Measurements from ENCODE around the gene SPATA33. TPM values are rescaled to one million over a fixed set of nuclear protein-coding genes. Genes with fewer than 3 reads are reported as not detected.
A peak's percentile ranks its signal among the peaks of the same experiment; 100 is the strongest.

The SPATA33 gene
- polyA plus RNA-seq (ENCODE audit: low read depth in 6 of 6) = 1 to 10 TPM in 5 of 6 donors, not detected in 1; 1.5 to 3.2 (median 2.5) TPM

DNA sequence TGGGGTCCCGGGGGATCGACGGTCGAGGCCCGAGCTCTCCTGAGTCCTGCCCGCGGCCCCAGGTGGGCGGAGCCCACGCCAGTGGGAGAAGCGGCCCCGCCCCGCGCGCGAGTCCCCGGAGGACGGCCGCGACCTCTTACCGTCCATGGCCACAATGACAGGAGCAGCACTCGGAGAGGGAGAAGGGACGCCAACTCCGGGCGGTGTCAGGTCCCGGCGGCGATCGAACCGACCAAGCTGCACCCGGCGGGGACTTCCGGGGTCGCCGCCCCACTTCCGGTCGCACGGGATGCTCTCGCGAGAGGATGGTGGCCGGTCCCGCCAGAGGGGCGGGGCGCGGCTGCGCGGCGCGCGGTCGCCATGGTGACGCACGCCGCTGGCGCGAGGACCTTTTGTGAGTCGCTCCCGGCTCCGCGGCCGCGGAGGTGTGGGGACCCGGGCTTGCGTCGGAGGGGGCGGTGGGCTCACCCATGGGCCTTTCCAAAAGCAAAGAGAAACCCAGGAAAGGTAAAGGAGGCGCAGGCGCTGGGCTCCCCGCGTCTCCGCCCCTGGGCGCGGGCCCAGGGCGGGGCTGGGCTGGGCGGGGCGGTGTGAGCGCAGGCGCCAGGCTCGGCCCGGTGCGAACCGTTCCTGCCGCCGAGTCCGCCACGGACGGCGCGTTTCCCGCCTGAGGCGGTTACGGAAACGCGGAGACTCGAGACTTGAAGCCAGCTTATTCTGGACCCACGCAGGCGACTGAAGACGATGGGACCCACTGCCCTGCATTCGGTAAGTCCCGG lies at the start of gene SPATA33, which contains the start of gene CHMP1A:
Gene SPATA33, plus strand, starts transcription at position 395 of the 779 bp plus-strand sequence. Its CDS starts 76 bp downstream, at position 471.
Gene CHMP1A, minus strand, starts transcription at position 267 of the 779 bp plus-strand sequence. Its CDS starts 120 bp downstream, at position 147.
- Mint-ChIP-seq H3K27me3 (no peaks in the 10 kb centered on the region), H3K9me3 (no peaks in the 10 kb centered on the region), H3K36me3 (peaks cover 0 to 6% of the 10 kb centered on the region in 2 donors), H3K4me3 (peak within 1 kb of the TSS; percentile 82 to 93 (median 89)), H3K27ac (peak within 1 kb of the TSS; percentile 89 to 97 (median 92)), H3K4me1 (peaks cover 16 to 34% (median 28%) of the 10 kb centered on the region in 3 donors)
- ATAC-seq (ENCODE audit: low read depth in 2 of 2) (peak; percentile 93 to 94), DNase-seq (peak; percentile 94)

- Mint-ChIP-seq H3K27me3 (peaks cover 4 to 11% (median 10%) of the 10 kb centered on the region in 3 donors), H3K4me3 (no peak overlapping the region), H3K27ac (no peak overlapping the region), H3K4me1 (peaks cover 0 to 2% (median 0%) of the 10 kb centered on the region in 3 donors), H3K36me3 (no peaks in the 10 kb centered on the region), H3K9me3 (no peaks in the 10 kb centered on the region)
- DNase-seq = no peak
- ATAC-seq (ENCODE audit: low read depth in 2 of 2) = no peak
These were observed 49.5 kb upstream of the SPATA33 start for GRCh38 chr16:89607937-89608740.

- peaks cover 5 to 16% (median 12%) of the 10 kb centered on the region in 3 donors for H3K27me3 Mint-ChIP-seq
- H3K4me3 Mint-ChIP-seq = no peak overlapping the region
- H3K9me3 Mint-ChIP-seq = no peaks in the 10 kb centered on the region
- H3K4me1 Mint-ChIP-seq = no peaks in the 10 kb centered on the region
- no peak for ATAC-seq (ENCODE audit: low read depth in 2 of 2)
- no peak for DNase-seq
- no peak overlapping the region for H3K27ac Mint-ChIP-seq
- H3K36me3 Mint-ChIP-seq = no peaks in the 10 kb centered on the region
These were observed 47.6 kb upstream of the SPATA33 start for GRCh38 chr16:89610108-89610453.

DNA sequence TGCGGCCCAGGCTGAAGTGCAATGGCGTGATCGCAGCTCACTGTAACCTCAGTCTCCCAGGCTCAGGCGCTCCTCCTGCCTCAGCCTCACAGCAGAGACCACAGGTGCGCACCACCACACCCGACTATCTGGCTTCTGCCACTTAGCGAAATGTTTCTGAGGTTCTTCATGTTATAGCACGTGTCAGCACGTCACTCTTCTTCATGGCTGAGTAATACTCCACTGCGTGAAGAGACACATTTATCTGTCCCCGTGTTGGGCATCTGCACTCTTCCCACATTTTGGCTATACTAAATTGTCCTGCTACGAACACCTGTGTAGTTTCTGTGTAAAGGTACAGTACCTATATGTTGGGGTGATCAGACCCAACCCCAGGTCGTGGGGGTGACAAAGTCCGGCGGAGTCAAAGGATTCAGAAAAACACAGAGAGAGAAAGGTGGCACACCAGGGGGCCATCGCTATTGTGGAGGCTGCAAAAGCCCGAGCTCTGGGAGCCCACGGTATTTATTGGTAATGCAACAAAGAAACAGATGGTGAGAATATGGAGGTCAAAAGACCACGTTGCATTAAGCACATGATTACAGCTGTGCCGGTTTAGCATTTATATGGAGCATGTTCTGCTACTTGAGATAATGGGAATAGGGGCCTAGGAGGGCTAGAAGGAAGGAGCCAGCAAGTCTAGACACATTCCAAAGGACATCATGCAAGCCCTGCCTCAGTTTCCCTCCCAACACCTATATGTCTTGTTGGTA lies 45.0 kb upstream of the SPATA33 start:
- no peak overlapping the region for H3K4me3 Mint-ChIP-seq
- no peak for ATAC-seq (ENCODE audit: low read depth in 2 of 2)
- DNase-seq = no peak
- peaks cover 5 to 16% (median 12%) of the 10 kb centered on the region in 3 donors for H3K27me3 Mint-ChIP-seq
- H3K4me1 Mint-ChIP-seq = peaks cover 12 to 13% (median 12%) of the 10 kb centered on the region in 3 donors
- peak overlapping the region in 1 of 6 donors; percentile 49 for H3K27ac Mint-ChIP-seq
- peaks cover 0 to 4% (median 0%) of the 10 kb centered on the region in 7 donors for H3K9me3 Mint-ChIP-seq
- H3K36me3 Mint-ChIP-seq = no peaks in the 10 kb centered on the region

DNA sequence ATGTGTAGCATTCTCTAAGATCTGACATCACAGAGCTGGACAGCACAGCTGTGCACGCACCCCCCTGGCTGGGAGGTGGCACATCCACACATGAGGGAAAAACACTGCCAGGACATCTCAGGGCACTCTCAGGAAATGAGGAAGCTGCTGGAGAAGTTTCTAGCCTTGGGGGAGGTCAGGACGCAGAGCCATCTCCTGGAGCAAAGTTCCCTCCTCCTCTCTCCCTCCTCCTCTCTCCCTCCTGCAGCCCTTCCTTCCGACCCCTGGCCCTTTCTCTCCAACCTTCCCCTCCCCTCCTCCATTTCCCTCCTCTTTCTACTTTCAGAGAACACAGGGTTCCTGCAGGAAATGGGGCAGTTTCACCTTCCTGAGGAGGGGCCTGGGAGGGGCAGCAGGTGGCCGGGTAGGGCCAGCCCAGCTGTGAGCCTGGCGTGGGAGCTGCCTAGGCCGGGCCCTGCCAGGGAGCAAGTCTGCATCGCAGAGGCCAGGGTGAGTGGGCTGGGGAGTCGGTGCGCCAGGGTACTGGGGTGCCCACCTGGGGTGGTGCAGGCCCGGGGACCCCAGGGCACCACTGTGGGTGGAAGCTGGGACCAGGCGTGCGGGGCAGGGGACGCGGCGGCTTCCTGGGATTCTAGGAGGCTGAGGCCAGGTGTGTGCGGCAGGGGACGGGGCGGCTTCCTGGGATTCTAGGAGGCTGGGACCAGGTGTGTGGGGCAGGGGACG lies 44.2 kb upstream of the SPATA33 start, which contains the start of gene DPEP1:
Gene DPEP1, plus strand, starts transcription at position 412 of the 723 bp plus-strand sequence. CDS start 16,769 bp downstream, outside the sequence.
- Mint-ChIP-seq H3K4me1 (peaks cover 12 to 13% (median 12%) of the 10 kb centered on the region in 3 donors), H3K27me3 (peaks cover 5 to 16% (median 12%) of the 10 kb centered on the region in 3 donors), H3K4me3 (peak within 1 kb of the TSS in 1 of 8 donors; percentile 59), H3K36me3 (no peaks in the 10 kb centered on the region), H3K9me3 (peaks cover 0 to 4% (median 0%) of the 10 kb centered on the region in 7 donors), H3K27ac (peak within 1 kb of the TSS in 1 of 6 donors; percentile 49)
- no peak for DNase-seq
- no peak for ATAC-seq (ENCODE audit: low read depth in 2 of 2)

- peaks cover 0 to 4% (median 0%) of the 10 kb centered on the region in 7 donors for H3K9me3 Mint-ChIP-seq
- H3K27ac Mint-ChIP-seq = no peak overlapping the region
- ATAC-seq (ENCODE audit: low read depth in 2 of 2) (no peak), DNase-seq (no peak)
- no peak overlapping the region for H3K4me3 Mint-ChIP-seq
- H3K27me3 Mint-ChIP-seq = peaks cover 5 to 16% (median 12%) of the 10 kb centered on the region in 3 donors
- H3K4me1 Mint-ChIP-seq = peaks cover 12 to 13% (median 12%) of the 10 kb centered on the region in 3 donors
- H3K36me3 Mint-ChIP-seq = no peaks in the 10 kb centered on the region
These were observed 43.6 kb upstream of the SPATA33 start for GRCh38 chr16:89613954-89614459.

DNA sequence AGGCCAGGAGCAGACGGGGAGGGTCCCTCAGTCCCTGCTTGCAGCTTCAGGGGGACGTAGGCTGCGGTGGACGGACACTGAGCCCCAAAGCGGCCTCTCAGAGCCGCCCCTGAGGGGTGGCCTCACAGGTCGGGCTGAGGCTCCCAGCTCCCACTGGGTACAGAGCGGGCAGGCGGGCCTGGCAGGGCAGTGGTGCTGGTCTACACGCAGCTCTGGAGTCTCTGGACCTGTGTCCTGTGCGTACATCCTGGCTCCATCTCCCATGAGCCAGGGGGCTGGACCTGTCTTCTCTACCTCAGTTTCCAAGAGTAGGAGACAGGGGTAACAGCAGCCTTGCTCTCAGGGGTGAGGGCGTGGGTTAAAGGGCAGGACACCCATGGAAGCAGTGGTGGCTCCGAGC lies 42.5 kb upstream of the SPATA33 start:
- peaks cover 5 to 19% (median 12%) of the 10 kb centered on the region in 3 donors for H3K27me3 Mint-ChIP-seq

GRCh38 chr16:89615596-89616090 lies 42.0 kb upstream of the SPATA33 start:
- H3K9me3 Mint-ChIP-seq = peaks cover 0 to 4% (median 0%) of the 10 kb centered on the region in 7 donors
- ATAC-seq (ENCODE audit: low read depth in 2 of 2) (peak in 1 of 2 donors; percentile 45), DNase-seq (peak; percentile 21)
- H3K36me3 Mint-ChIP-seq = no peaks in the 10 kb centered on the region
- no peak overlapping the region for H3K4me3 Mint-ChIP-seq
- peaks cover 12 to 13% (median 12%) of the 10 kb centered on the region in 3 donors for H3K4me1 Mint-ChIP-seq
- peak overlapping the region in 1 of 6 donors; percentile 53 for H3K27ac Mint-ChIP-seq
- H3K27me3 Mint-ChIP-seq = peaks cover 5 to 24% (median 13%) of the 10 kb centered on the region in 3 donors

More for the DNA sequence above, 42.5 kb upstream of the SPATA33 start:
- no peak overlapping the region for H3K4me3 Mint-ChIP-seq
- no peak for DNase-seq
- no peaks in the 10 kb centered on the region for H3K36me3 Mint-ChIP-seq
- no peak for ATAC-seq (ENCODE audit: low read depth in 2 of 2)
- no peak overlapping the region for H3K27ac Mint-ChIP-seq
- peaks cover 0 to 4% (median 0%) of the 10 kb centered on the region in 7 donors for H3K9me3 Mint-ChIP-seq
- peaks cover 12 to 13% (median 12%) of the 10 kb centered on the region in 3 donors for H3K4me1 Mint-ChIP-seq

- peaks cover 0 to 4% (median 0%) of the 10 kb centered on the region in 7 donors for H3K9me3 Mint-ChIP-seq
- H3K27ac Mint-ChIP-seq = peak overlapping the region in 5 of 6 donors; percentile 22 to 88 (median 53)
- H3K27me3 Mint-ChIP-seq = peaks cover 5 to 33% (median 22%) of the 10 kb centered on the region in 3 donors
- DNase-seq (no peak), ATAC-seq (ENCODE audit: low read depth in 2 of 2) (no peak)
- no peaks in the 10 kb centered on the region for H3K36me3 Mint-ChIP-seq
- H3K4me1 Mint-ChIP-seq = peaks cover 12 to 13% (median 12%) of the 10 kb centered on the region in 3 donors
- peak overlapping the region in 1 of 8 donors; percentile 32 for H3K4me3 Mint-ChIP-seq
These were observed 41.0 kb upstream of the SPATA33 start for GRCh38 chr16:89616623-89617022.

DNA sequence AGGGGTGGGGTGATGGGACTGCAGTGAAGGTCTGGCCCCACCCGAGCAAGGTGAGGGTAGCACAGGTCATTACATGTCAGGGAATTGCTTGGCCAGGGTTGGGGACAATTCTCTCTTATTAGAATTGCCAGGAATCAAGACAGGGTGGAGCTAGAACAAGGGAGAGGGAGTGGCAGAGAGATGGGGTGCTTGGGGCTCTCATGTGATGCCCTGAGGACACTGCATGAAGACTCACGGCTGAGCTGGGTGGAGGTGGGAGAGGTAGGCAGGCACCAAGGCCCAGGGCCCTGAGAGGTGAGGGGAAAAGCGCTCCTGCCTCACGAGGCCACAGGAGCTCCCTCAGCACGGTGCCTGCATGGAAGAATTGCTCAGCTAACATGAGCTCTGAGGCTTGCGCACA lies 40.6 kb upstream of the SPATA33 start:
- Mint-ChIP-seq H3K4me1 (peaks cover 12 to 13% (median 12%) of the 10 kb centered on the region in 3 donors), H3K27ac (peak overlapping the region in 5 of 6 donors; percentile 15 to 88 (median 30)), H3K36me3 (no peaks in the 10 kb centered on the region), H3K4me3 (no peak overlapping the region), H3K27me3 (peaks cover 5 to 37% (median 26%) of the 10 kb centered on the region in 3 donors), H3K9me3 (peaks cover 0 to 4% (median 0%) of the 10 kb centered on the region in 7 donors)
- DNase-seq = no peak
- ATAC-seq (ENCODE audit: low read depth in 2 of 2) = no peak

DNA sequence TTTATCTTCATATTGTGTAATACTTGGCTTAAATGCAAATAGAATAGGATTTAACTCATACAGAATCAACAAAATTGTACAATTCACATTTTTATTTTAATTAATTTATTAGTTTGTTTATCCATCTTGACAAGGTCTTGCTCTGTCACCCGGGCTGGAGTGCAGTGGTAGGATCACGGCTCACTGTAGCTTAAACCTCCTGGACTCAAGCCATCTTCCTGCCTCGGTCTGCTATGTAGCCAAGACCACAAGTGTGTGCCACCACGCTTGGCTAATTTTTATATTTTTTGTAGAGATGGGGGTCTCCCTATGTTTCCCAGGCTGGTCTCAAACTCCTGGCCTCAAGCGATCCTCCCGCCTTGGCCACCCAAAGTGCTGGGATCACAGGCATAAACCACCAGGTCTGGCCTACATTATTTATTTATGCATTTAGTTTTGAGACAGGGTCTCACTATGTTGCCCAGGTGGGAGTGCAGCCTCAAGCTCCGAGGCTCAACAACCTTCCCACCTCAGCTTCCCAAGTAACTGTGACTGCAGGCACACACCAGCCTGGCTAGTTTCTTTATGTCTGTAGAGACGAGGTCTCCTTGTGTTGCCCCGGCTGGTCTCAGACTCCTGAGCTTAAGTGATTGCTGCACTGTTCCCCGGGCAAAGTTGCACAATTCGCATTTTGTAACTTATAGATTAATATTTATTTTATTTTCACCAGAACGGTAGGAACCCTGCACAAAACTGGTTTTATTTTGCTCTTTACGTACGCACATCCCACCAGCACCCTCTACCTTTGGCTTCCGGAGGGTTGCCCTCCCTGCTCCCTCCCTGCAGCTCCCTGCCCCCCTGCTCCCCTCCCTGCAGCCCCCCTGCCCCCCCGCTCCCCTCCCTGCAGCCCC lies 39.3 kb upstream of the SPATA33 start:
- peak overlapping the region in 1 of 6 donors; percentile 76 for H3K27ac Mint-ChIP-seq
- peaks cover 0 to 4% (median 0%) of the 10 kb centered on the region in 7 donors for H3K9me3 Mint-ChIP-seq
- no peak for ATAC-seq (ENCODE audit: low read depth in 2 of 2)
- H3K27me3 Mint-ChIP-seq = peaks cover under 1 to 39% (median 24%) of the 10 kb centered on the region in 3 donors
- H3K4me1 Mint-ChIP-seq = peaks cover 12 to 13% (median 12%) of the 10 kb centered on the region in 3 donors
- no peaks in the 10 kb centered on the region for H3K36me3 Mint-ChIP-seq
- no peak for DNase-seq
- no peak overlapping the region for H3K4me3 Mint-ChIP-seq
